PC-3 (cell line): Measurements from ENCODE around the gene PKDCC. TPM values are rescaled to one million over a fixed set of nuclear protein-coding genes. Genes with fewer than 3 reads are reported as not detected.
"Not testable (repeated sequence)": the region's sequence is repeated elsewhere in the genome, so short reads cannot be mapped to it uniquely, and the experiment has no call there.

ENCODE experiments used
- ATAC-seq: fragments of 200-7000 bp; cut with Tn5 transposase; 2 replicates; pipeline ENCODE4 v1.9.1; 2020; ENCODE audit warnings: mild to moderate bottlenecking, moderate library complexity
- BruUV-seq: library from RNA; stranded (reverse); fragments of 400-500 nt; replicated peaks from 2 replicates; lab custom pipeline; 2021; lab: Mats Ljungman, UMichigan
- CTCF ChIA-PET: fragments of 300-600 bp; sonication (Branson Sonifier 250); formaldehyde crosslinking; loops from one replicate; lab custom pipeline; 2022; ENCODE audit warnings: antibody characterized with exemption; lab: Charles Lee
- POLR2A ChIA-PET: fragments of 300-600 bp; sonication (Branson Sonifier 250); formaldehyde crosslinking; loops from one replicate; lab custom pipeline; 2022; ENCODE audit warnings: antibody characterized with exemption; ENCODE audit not compliant: unreplicated experiment; lab: Charles Lee
- DNase-seq: peaks from one replicate; pipeline ENCODE4 v3.0.0-alpha.2; 2015
- H2AFZ ChIP-seq: fragments of 300-600 bp; sonication (generic); 2 replicates; pipeline ENCODE4 v1.6.0; 2016; ENCODE audit warnings: antibody characterized with exemption, low read length
- H3F3A ChIP-seq: fragments of 300-600 bp; sonication (generic); one replicate; pipeline ENCODE4 v1.6.0; 2017; ENCODE audit warnings: antibody characterized with exemption, low read length, control low read depth, mild to moderate bottlenecking; ENCODE audit not compliant: unreplicated experiment
- H3K27ac ChIP-seq: fragments of 300-600 bp; sonication (generic); 2 replicates; pipeline ENCODE4 v1.5.1; 2016; ENCODE audit warnings: mild to moderate bottlenecking, low read length
- H3K27me3 ChIP-seq: fragments of 300-600 bp; sonication (generic); 2 replicates; pipeline ENCODE4 v1.6.1; 2016; ENCODE audit warnings: low read length, mixed read lengths
- H3K36me3 ChIP-seq: fragments of 300-600 bp; sonication (generic); 2 replicates; pipeline ENCODE4 v1.6.1; 2016; ENCODE audit warnings: low read depth, mixed run types, low read length, mixed read lengths
- H3K4me1 ChIP-seq: fragments of 300-600 bp; sonication (generic); 2 replicates; pipeline ENCODE4 v1.5.1; 2016; ENCODE audit warnings: low read length; ENCODE audit not compliant: insufficient read depth
- H3K4me2 ChIP-seq: fragments of 300-600 bp; sonication (generic); 2 replicates; pipeline ENCODE4 v1.6.0; 2016; ENCODE audit warnings: low read length
- H3K4me3 ChIP-seq: fragments of 300-600 bp; sonication (generic); 2 replicates; pipeline ENCODE4 v1.5.1; 2016; ENCODE audit warnings: mild to moderate bottlenecking, low read length, mixed read lengths
- H3K79me2 ChIP-seq: fragments of 300-600 bp; sonication (generic); 2 replicates; pipeline ENCODE4 v1.6.1; 2017; ENCODE audit warnings: low read length, mixed read lengths
- H3K9ac ChIP-seq: fragments of 300-600 bp; sonication (generic); 2 replicates; pipeline ENCODE4 v1.6.0; 2016; ENCODE audit warnings: mild to moderate bottlenecking, low read length
- H3K9me2 ChIP-seq: fragments of 300-600 bp; sonication (generic); replicated peaks from 2 replicates; pipeline ENCODE4 v1.6.1; 2016; ENCODE audit warnings: mixed run types, low read length, mixed read lengths
- H3K9me3 ChIP-seq: fragments of 300-600 bp; sonication (generic); 2 replicates; pipeline ENCODE4 v1.6.1; 2016; ENCODE audit warnings: low read length, mixed read lengths
- H4K20me1 ChIP-seq: fragments of 300-600 bp; sonication (generic); 2 replicates; pipeline ENCODE4 v1.6.1; 2016; ENCODE audit warnings: low read length, mixed read lengths
- CTCF ChIP-seq: fragments of 300-600 bp; sonication (generic); conservative IDR thresholded peaks from 2 replicates; pipeline ENCODE4 v1.5.1; 2017; ENCODE audit warnings: antibody characterized with exemption, low read depth, mild to moderate bottlenecking, low read length
- EZH2 ChIP-seq: fragments of 300-600 bp; sonication (generic); IDR thresholded peaks from one replicate; pipeline ENCODE4 v1.6.1; 2017; ENCODE audit warnings: antibody characterized with exemption, mild to moderate bottlenecking, low read length; ENCODE audit not compliant: unreplicated experiment
- EZH2phosphoT487 ChIP-seq: fragments of 300-600 bp; sonication (generic); IDR thresholded peaks from 2 replicates; pipeline ENCODE4 v1.6.1; 2018; ENCODE audit warnings: mild to moderate bottlenecking, antibody characterized with exemption, low read length, borderline replicate concordance
- intact Hi-C: fragments of 100-400 bp; cut with micrococcal nuclease; formaldehyde crosslinking; loops from 2 replicates; pipeline ENCODE4 v1.9.0; 2023
- total RNA-seq: library from RNA; depleted of rRNA; stranded (reverse); fragments of >200 nt; gene quantifications from 2 replicates; pipeline ENCODE4 v1.2.3, GENCODE V29; 2014

Gene PKDCC
- total RNA-seq, 1 experiment from 2014 or later = 2.1 TPM

GRCh38 chr2:42079737-42080287, 32.0 kb downstream of the PKDCC start:
- TF ChIP-seq EZH2 = no peak
- TF ChIP-seq EZH2phosphoT487 = no peak
- TF ChIP-seq CTCF = no peak
- no TSS peak for BruUV-seq
- Histone ChIP-seq H4K20me1 (no peaks in the 10 kb centered on the region), H3K4me2 (no peak overlapping the region), H3K9me3 (no peaks in the 10 kb centered on the region), H3K9me2 (no peaks in the 10 kb centered on the region), H3K27me3 (no peaks in the 10 kb centered on the region), H3F3A (no peaks in the 10 kb centered on the region), H2AFZ (no peak overlapping the region), H3K9ac (no peak overlapping the region), H3K79me2 (no peaks in the 10 kb centered on the region), H3K27ac (no peak overlapping the region), H3K4me3 (no peak overlapping the region), H3K36me3 (no peaks in the 10 kb centered on the region), H3K4me1 (no peaks in the 10 kb centered on the region)
- intact Hi-C loops = no loop called here
- DNase-seq (no peak), ATAC-seq (no peak)
- ChIA-PET CTCF (no interaction called here), POLR2A (no interaction called here)

GRCh38 chr2:42081151-42081550, 33.3 kb downstream of the PKDCC start:
- H3K4me2 ChIP-seq, H3K4me1 ChIP-seq, intact Hi-C loops, BruUV-seq, H2AFZ ChIP-seq, H3K27ac ChIP-seq, CTCF ChIA-PET, H4K20me1 ChIP-seq, H3K9ac ChIP-seq, H3K36me3 ChIP-seq, H3K4me3 ChIP-seq, H3K9me2 ChIP-seq, H3K9me3 ChIP-seq, H3K79me2 ChIP-seq, ATAC-seq, H3F3A ChIP-seq, H3K27me3 ChIP-seq, DNase-seq, POLR2A ChIA-PET: not testable (repeated sequence)

- Histone ChIP-seq H3K9me3 (no peaks in the 10 kb centered on the region), H3K4me1 (peaks cover 5% of the 10 kb centered on the region), H2AFZ (no peak overlapping the region), H3F3A (no peaks in the 10 kb centered on the region), H3K4me3 (no peak overlapping the region), H4K20me1 (no peaks in the 10 kb centered on the region), H3K9ac (no peak overlapping the region), H3K9me2 (no peaks in the 10 kb centered on the region), H3K79me2 (no peaks in the 10 kb centered on the region), H3K27me3 (no peaks in the 10 kb centered on the region), H3K36me3 (no peaks in the 10 kb centered on the region), H3K27ac (no peak overlapping the region), H3K4me2 (no peak overlapping the region)
- intact Hi-C loops = no loop called here
- DNase-seq = no peak
- ChIA-PET POLR2A (no interaction called here), CTCF (interaction anchor here (1.4 kb wide), 1 partner anchor 212 kb away, joined by 4 read pairs; no protein-coding TSS in a partner anchor)
- TF ChIP-seq EZH2phosphoT487 = no peak
- no peak for TF ChIP-seq EZH2
- no peak for TF ChIP-seq CTCF
- no peak for ATAC-seq
- BruUV-seq = no TSS peak
Measured at GRCh38 chr2:42082016-42082415, 34.2 kb downstream of the PKDCC start.
